ENCODE measurements around the gene C10orf120.
A peak's percentile ranks its signal among the peaks of the same experiment; 100 is the strongest.

The C10orf120 gene

DNA sequence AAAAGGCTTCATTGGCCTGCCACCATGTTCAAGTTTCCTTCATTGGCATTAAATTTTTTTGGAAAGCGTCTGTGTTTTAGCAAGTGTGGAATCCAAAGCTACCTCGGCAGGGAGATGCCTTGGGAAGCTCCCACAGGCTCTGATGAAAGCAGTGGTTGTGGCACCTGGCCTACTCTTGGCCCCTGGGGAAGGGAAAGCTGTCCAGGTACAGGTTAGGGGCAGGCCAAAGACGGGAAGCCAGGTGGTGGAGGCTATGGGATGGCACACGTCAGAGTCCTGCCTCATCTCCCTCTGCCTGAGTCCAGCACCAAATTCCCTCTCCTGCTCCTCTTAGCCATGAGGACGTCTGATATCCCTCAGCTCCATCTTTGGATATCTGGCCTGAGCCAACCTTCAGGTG lies 49.7 kb downstream of the C10orf120 start:
- FAIRE-seq (no peak), DNase-seq (ENCODE audit: insufficient read length, low spot score) (no peak)
- TF ChIP-seq, protein P1, sequence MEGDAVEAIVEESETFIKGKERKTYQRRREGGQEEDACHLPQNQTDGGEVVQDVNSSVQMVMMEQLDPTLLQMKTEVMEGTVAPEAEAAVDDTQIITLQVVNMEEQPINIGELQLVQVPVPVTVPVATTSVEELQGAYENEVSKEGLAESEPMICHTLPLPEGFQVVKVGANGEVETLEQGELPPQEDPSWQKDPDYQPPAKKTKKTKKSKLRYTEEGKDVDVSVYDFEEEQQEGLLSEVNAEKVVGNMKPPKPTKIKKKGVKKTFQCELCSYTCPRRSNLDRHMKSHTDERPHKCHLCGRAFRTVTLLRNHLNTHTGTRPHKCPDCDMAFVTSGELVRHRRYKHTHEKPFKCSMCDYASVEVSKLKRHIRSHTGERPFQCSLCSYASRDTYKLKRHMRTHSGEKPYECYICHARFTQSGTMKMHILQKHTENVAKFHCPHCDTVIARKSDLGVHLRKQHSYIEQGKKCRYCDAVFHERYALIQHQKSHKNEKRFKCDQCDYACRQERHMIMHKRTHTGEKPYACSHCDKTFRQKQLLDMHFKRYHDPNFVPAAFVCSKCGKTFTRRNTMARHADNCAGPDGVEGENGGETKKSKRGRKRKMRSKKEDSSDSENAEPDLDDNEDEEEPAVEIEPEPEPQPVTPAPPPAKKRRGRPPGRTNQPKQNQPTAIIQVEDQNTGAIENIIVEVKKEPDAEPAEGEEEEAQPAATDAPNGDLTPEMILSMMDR (IDR thresholded peaks at IDR 0.05; ENCODE audit: insufficient read depth, missing control alignments) = no peak

DNA sequence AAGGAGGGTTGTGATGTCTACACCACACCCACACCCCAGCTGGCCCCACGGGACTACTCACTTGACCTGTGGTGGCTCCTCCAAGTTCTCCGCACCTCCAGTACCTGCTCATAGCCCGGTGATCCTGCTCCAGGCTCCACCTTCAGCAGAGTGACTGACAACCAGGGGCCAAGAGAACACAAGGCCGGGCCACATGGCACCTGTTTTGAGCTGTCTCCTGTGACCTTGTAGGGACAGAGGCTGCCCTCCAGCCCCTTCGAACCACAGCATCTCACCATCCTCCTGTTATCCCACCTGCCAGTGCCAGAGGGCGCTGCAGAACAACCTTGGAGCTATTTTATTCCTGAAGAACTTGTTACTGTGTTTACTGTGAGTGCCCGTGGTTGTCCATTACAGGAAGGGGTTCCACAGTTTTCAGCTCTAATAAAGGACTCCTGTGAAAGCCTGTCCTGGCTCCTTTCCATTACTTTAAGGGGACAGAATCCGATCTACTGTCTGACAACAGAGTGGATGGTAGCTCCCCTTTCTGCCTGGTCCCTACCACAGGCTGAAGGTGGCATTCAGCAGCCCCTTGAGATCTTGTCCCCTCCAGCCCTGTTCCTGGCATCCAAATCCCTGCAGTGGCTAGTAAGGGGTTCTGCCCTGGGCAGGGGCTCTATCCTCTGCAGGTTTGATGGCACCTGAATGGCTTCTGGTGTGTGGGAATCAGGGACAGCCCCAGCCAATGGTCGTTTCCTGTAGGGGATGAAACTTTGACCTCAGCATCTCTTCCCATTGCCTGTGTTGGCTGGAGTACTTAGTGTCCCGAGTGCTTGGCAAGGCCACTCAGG lies 50.8 kb downstream of the C10orf120 start:
- FAIRE-seq = no peak

More for the DNA sequence above, 50.8 kb downstream of the C10orf120 start:
- TF ChIP-seq, protein P1 (IDR thresholded peaks at IDR 0.05; ENCODE audit: insufficient read depth, missing control alignments) = peak; percentile 65
- no peak for DNase-seq (ENCODE audit: insufficient read length, low spot score)
